GM12891 (cell line): ENCODE measurements around the gene DSCAM.

Experiments used
- PAX5 ChIP-seq: IDR thresholded peaks from 2 replicates; pipeline ENCODE4 v1.6.1; 2011; ENCODE audit warnings: low read length, moderate library complexity, mild to moderate bottlenecking; ENCODE audit not compliant: insufficient read depth, severe bottlenecking
- POLR2A ChIP-seq: IDR thresholded peaks from 2 replicates; pipeline ENCODE4 v1.6.1; 2011; ENCODE audit warnings: low read depth, low read length, control low read depth
- POLR2AphosphoS5 ChIP-seq: IDR thresholded peaks from 2 replicates; pipeline ENCODE4 v1.6.1; 2011; ENCODE audit warnings: low read depth, low read length, control low read depth
- POU2F2 ChIP-seq: IDR thresholded peaks from 2 replicates; pipeline ENCODE4 v1.6.1; 2011; ENCODE audit warnings: low read depth, mild to moderate bottlenecking, control low read depth, low read length, moderate library complexity
- SPI1 ChIP-seq: IDR thresholded peaks from 2 replicates; pipeline ENCODE4 v1.6.1; 2011; ENCODE audit warnings: low read depth, low read length, control low read depth
- TAF1 ChIP-seq: IDR thresholded peaks from 2 replicates; pipeline ENCODE4 v1.6.1; 2011; ENCODE audit warnings: low read depth, low read length, control low read depth

GRCh38 chr21:40886006-40886405, 39.0 kb upstream of the DSCAM start:
- TF ChIP-seq TAF1 (no peak), POLR2A (no peak), POLR2AphosphoS5 (no peak), PAX5 (no peak), SPI1 (no peak), POU2F2 (no peak)
